Parathyroid adenoma (tissue), 2 donors: ENCODE results near the gene MYPN.

Source experiments
- H2AFZ ChIP-seq: fragments of 300-600 bp; sonication (generic); one replicate; pipeline ENCODE4 v1.7.0; 2017; ENCODE audit warnings: antibody characterized with exemption, mild to moderate bottlenecking
- H3K27ac ChIP-seq: fragments of 300-600 bp; sonication (generic); one replicate; pipeline ENCODE4 v1.7.0; 2017
- H3K27me3 ChIP-seq: fragments of 300-600 bp; sonication (generic); one replicate; pipeline ENCODE4 v1.7.0; 2017; ENCODE audit warnings: low read length; ENCODE audit not compliant: control insufficient read depth, insufficient read depth
- H3K36me3 ChIP-seq: fragments of 300-600 bp; sonication (generic); one replicate; pipeline ENCODE4 v1.7.0; 2017; ENCODE audit warnings: low read length; ENCODE audit not compliant: control insufficient read depth, insufficient read depth
- H3K4me1 ChIP-seq: fragments of 300-600 bp; sonication (generic); one replicate; pipeline ENCODE4 v1.7.0; 2017; ENCODE audit warnings: control low read depth
- H3K4me2 ChIP-seq: fragments of 300-600 bp; sonication (generic); one replicate; pipeline ENCODE4 v1.7.0; 2017; ENCODE audit warnings: low read length
- H3K4me3 ChIP-seq: fragments of 300-600 bp; sonication (generic); one replicate; pipeline ENCODE4 v1.7.0; 2017; ENCODE audit warnings: low read depth, low read length
- H3K79me2 ChIP-seq: fragments of 300-600 bp; sonication (generic); one replicate; pipeline ENCODE4 v1.7.0; 2017; ENCODE audit warnings: control low read depth
- H3K9ac ChIP-seq: fragments of 300-600 bp; sonication (generic); one replicate; pipeline ENCODE4 v1.7.0; 2017; ENCODE audit warnings: mild to moderate bottlenecking
- H3K9me3 ChIP-seq: fragments of 300-600 bp; sonication (generic); one replicate; pipeline ENCODE4 v1.7.0; 2017; ENCODE audit warnings: low read length; ENCODE audit not compliant: control insufficient read depth
- TF ChIP-seq, protein P1 (sequence below): fragments of 300-600 bp; sonication (generic); IDR thresholded peaks from one replicate; pipeline ENCODE4 v1.7.0; 2017; ENCODE audit warnings: antibody characterized with exemption, mild to moderate bottlenecking
- donor health status: primary hyperparathyroidism.

MYPN gene

DNA sequence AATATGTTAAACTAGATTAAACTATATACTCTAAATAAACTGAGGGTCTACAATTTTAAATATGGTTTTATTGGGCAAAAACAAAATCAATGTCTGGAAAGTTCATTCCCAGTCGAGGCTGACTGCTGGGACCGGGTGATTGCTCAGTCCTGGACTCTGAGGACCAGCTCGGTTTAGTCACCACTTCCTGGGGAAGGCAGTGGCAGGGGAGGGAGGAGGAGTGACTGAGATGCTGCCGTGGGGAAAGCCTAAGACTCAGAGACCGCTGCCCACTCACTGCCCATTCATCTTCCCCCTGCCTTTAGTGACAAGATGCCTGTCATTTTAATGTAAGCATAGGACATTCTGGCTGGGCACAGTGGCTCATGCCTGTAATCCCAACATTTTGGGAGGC is 93.7 kb downstream of the MYPN start:
- H3K9me3 ChIP-seq = no peaks in the 10 kb centered on the region
- no peak overlapping the region for H2AFZ ChIP-seq
- no peak overlapping the region for H3K9ac ChIP-seq
- H3K27me3 ChIP-seq = no peaks in the 10 kb centered on the region
- TF ChIP-seq, protein P1, sequence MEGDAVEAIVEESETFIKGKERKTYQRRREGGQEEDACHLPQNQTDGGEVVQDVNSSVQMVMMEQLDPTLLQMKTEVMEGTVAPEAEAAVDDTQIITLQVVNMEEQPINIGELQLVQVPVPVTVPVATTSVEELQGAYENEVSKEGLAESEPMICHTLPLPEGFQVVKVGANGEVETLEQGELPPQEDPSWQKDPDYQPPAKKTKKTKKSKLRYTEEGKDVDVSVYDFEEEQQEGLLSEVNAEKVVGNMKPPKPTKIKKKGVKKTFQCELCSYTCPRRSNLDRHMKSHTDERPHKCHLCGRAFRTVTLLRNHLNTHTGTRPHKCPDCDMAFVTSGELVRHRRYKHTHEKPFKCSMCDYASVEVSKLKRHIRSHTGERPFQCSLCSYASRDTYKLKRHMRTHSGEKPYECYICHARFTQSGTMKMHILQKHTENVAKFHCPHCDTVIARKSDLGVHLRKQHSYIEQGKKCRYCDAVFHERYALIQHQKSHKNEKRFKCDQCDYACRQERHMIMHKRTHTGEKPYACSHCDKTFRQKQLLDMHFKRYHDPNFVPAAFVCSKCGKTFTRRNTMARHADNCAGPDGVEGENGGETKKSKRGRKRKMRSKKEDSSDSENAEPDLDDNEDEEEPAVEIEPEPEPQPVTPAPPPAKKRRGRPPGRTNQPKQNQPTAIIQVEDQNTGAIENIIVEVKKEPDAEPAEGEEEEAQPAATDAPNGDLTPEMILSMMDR = no peak
- no peaks in the 10 kb centered on the region for H3K36me3 ChIP-seq
- no peak overlapping the region for H3K4me3 ChIP-seq
- H3K79me2 ChIP-seq = no peaks in the 10 kb centered on the region
- no peak overlapping the region for H3K27ac ChIP-seq
- no peaks in the 10 kb centered on the region for H3K4me1 ChIP-seq
- no peak overlapping the region for H3K4me2 ChIP-seq

GRCh38 chr10:68208424-68209042 is 99.2 kb downstream of the MYPN start:
- Histone ChIP-seq H3K4me1 (no peaks in the 10 kb centered on the region), H3K27me3 (no peaks in the 10 kb centered on the region), H3K9ac (no peak overlapping the region), H3K9me3 (no peaks in the 10 kb centered on the region), H3K4me2 (no peak overlapping the region), H3K27ac (no peak overlapping the region), H3K79me2 (no peaks in the 10 kb centered on the region), H3K36me3 (no peaks in the 10 kb centered on the region), H2AFZ (peak overlapping the region; percentile 20), H3K4me3 (no peak overlapping the region)
- TF ChIP-seq, protein P1 = peak; percentile 44

- no peaks in the 10 kb centered on the region for H3K4me1 ChIP-seq
- H3K9ac ChIP-seq = no peak overlapping the region
- H3K9me3 ChIP-seq = no peaks in the 10 kb centered on the region
- no peaks in the 10 kb centered on the region for H3K36me3 ChIP-seq
- H3K4me3 ChIP-seq = no peak overlapping the region
- H3K4me2 ChIP-seq = no peak overlapping the region
- no peaks in the 10 kb centered on the region for H3K79me2 ChIP-seq
- no peaks in the 10 kb centered on the region for H3K27me3 ChIP-seq
- TF ChIP-seq, protein P1 = no peak
- H2AFZ ChIP-seq = no peak overlapping the region
- H3K27ac ChIP-seq = no peak overlapping the region
Observed at GRCh38 chr10:68211669-68212068, 102.4 kb downstream of the MYPN start.

- no peaks in the 10 kb centered on the region for H3K9me3 ChIP-seq
Observed at GRCh38 chr10:68212721-68213352, 103.5 kb downstream of the MYPN start.

More at GRCh38 chr10:68212721-68213352, 103.5 kb downstream of the MYPN start:
- H3K4me1 ChIP-seq = no peaks in the 10 kb centered on the region
- H3K4me3 ChIP-seq = no peak overlapping the region
- no peak overlapping the region for H3K27ac ChIP-seq
- TF ChIP-seq, protein P1 = peak; percentile 70
- H2AFZ ChIP-seq = no peak overlapping the region
- no peaks in the 10 kb centered on the region for H3K36me3 ChIP-seq
- no peak overlapping the region for H3K4me2 ChIP-seq
- H3K79me2 ChIP-seq = no peaks in the 10 kb centered on the region
- no peak overlapping the region for H3K9ac ChIP-seq
- no peaks in the 10 kb centered on the region for H3K27me3 ChIP-seq
